GM15510 (cell line): Measurements from ENCODE around the gene OR2L13.

Experiments
- POLR2A ChIP-seq: IDR thresholded peaks from 3 replicates; pipeline ENCODE4 v1.6.1; 2011; ENCODE audit warnings: borderline replicate concordance; ENCODE audit not compliant: insufficient read length; ENCODE audit errors: extremely low read depth

OR2L13 gene

GRCh38 chr1:248144513-248145198, 49.7 kb downstream of the OR2L13 start, which contains the start of gene OR2M5:
Gene OR2M5, plus strand, starts transcription at chr1:248145148. Its CDS starts 0 bp downstream, at chr1:248145148.
- TF ChIP-seq POLR2A = no peak
